ENCODE results near the gene RAD51AP1. TPM values are rescaled to one million over a fixed set of nuclear protein-coding genes. Genes with fewer than 3 reads are reported as not detected.

RAD51AP1 gene
- total and polyA plus RNA-seq, 3 donors from 2014 or later = 17.0 to 21.9 (median 19.4) TPM

- Histone ChIP-seq H3K27me3 (no peaks in the 10 kb centered on the region), H3K4me1 (no peaks in the 10 kb centered on the region), H3K4me3 (no peak overlapping the region), H3K36me3 (ENCODE audit: low read depth, missing control alignments) (no peaks in the 10 kb centered on the region), H3K9me3 (no peaks in the 10 kb centered on the region), H3K27ac (no peak overlapping the region)
- intact Hi-C loops (cut with DNase I; ENCODE audit: low total_unique reads) = no loop called here
- 51 to 85% methylated on average over 2 of the region's 2 CpGs for WGBS, 2 donors
- no peak for TF ChIP-seq POLR2A (IDR thresholded peaks at IDR 0.05)
- TF ChIP-seq, protein P1, sequence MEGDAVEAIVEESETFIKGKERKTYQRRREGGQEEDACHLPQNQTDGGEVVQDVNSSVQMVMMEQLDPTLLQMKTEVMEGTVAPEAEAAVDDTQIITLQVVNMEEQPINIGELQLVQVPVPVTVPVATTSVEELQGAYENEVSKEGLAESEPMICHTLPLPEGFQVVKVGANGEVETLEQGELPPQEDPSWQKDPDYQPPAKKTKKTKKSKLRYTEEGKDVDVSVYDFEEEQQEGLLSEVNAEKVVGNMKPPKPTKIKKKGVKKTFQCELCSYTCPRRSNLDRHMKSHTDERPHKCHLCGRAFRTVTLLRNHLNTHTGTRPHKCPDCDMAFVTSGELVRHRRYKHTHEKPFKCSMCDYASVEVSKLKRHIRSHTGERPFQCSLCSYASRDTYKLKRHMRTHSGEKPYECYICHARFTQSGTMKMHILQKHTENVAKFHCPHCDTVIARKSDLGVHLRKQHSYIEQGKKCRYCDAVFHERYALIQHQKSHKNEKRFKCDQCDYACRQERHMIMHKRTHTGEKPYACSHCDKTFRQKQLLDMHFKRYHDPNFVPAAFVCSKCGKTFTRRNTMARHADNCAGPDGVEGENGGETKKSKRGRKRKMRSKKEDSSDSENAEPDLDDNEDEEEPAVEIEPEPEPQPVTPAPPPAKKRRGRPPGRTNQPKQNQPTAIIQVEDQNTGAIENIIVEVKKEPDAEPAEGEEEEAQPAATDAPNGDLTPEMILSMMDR (IDR thresholded peaks at IDR 0.05) = no peak
- no peak for DNase-seq
These were observed 51.3 kb downstream of the RAD51AP1 start for GRCh38 chr12:4589941-4590340.

GRCh38 chr12:4591180-4591687 is 52.5 kb downstream of the RAD51AP1 start:
- H3K27ac ChIP-seq = no peak overlapping the region

DNA sequence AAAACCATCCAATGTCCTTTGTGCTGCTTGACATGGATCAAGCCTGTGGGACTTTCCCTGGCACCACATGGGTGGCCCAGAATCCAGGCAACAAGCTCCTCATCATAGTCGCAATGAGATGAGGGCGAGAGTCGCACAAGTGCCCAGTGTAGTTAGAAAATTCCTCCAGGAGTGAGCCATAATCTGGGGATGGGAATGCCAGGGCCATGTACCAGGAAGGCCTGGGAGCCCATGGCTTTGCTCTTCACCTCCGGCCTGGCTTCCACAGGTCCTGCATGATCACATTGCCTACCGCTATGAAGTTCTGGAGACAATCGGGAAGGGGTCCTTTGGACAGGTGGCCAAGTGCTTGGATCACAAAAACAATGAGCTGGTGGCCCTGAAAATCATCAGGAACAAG is 57.2 kb downstream of the RAD51AP1 start:
- 97 to 98% methylated on average over 5 to 6 of the region's 6 CpGs for WGBS, 2 donors

More at GRCh38 chr12:4591180-4591687, 52.5 kb downstream of the RAD51AP1 start:
- Histone ChIP-seq H3K4me1 (no peaks in the 10 kb centered on the region), H3K27me3 (no peaks in the 10 kb centered on the region), H3K9me3 (no peaks in the 10 kb centered on the region), H3K36me3 (ENCODE audit: low read depth, missing control alignments) (no peaks in the 10 kb centered on the region), H3K4me3 (no peak overlapping the region)
- intact Hi-C loops (cut with DNase I; ENCODE audit: low total_unique reads) = no loop called here
- WGBS, 2 donors = 67 to 69% methylated on average over 7 of the region's 7 CpGs
- DNase-seq = no peak
- TF ChIP-seq POLR2A (IDR thresholded peaks at IDR 0.05) = no peak
- TF ChIP-seq, protein P1 (IDR thresholded peaks at IDR 0.05) = no peak

DNA sequence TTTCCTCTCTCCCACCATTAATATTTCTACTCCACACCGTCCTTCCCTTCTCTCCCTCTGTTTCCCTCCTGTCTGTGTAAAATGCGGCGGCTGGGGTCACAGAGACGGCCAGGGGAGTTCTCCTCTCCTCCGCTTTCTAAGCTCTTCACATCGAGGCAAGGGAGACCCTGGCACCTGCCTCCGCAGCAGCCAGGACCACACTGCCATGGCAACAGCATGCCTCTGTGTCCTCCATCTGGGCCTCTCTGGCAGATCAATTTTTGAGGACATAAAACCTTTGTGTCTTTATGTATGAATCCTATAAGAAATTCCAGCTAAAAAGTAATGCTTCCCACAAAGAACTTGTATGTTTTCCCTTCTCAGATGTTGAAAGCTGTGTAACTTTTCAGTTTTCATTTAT is 64.7 kb downstream of the RAD51AP1 start:
- intact Hi-C loops (cut with DNase I; ENCODE audit: low total_unique reads) = no loop called here
- no peak for DNase-seq
- 48 to 56% methylated on average over 7 of the region's 7 CpGs for WGBS, 2 donors

More for the DNA sequence above, 57.2 kb downstream of the RAD51AP1 start:
- no peak for DNase-seq
- intact Hi-C loops (cut with DNase I; ENCODE audit: low total_unique reads) = no loop called here
- H3K9me3 ChIP-seq = no peaks in the 10 kb centered on the region
- no peaks in the 10 kb centered on the region for H3K27me3 ChIP-seq
- no peak overlapping the region for H3K4me3 ChIP-seq
- H3K36me3 ChIP-seq (ENCODE audit: low read depth, missing control alignments) = no peaks in the 10 kb centered on the region
- H3K4me1 ChIP-seq = no peaks in the 10 kb centered on the region
- H3K27ac ChIP-seq = no peak overlapping the region
- TF ChIP-seq POLR2A (IDR thresholded peaks at IDR 0.05) = no peak
- TF ChIP-seq, protein P1 (IDR thresholded peaks at IDR 0.05) = no peak

More for the DNA sequence above, 64.7 kb downstream of the RAD51AP1 start:
- Histone ChIP-seq H3K9me3 (no peaks in the 10 kb centered on the region), H3K27me3 (no peaks in the 10 kb centered on the region), H3K4me3 (no peak overlapping the region), H3K27ac (no peak overlapping the region), H3K36me3 (ENCODE audit: low read depth, missing control alignments) (no peaks in the 10 kb centered on the region), H3K4me1 (peaks cover 2% of the 10 kb centered on the region)
- TF ChIP-seq, protein P1 (IDR thresholded peaks at IDR 0.05) = no peak
- TF ChIP-seq POLR2A (IDR thresholded peaks at IDR 0.05) = no peak
